ENCODE data around the gene VARS2.
"Not testable (repeated sequence)": the region's sequence is repeated elsewhere in the genome, so short reads cannot be mapped to it uniquely, and the experiment has no call there.

Gene VARS2

GRCh38 chr6:30898750-30899360 lies 15.2 kb upstream of the VARS2 start:
- no peak for DNase-seq (ENCODE audit: low read depth in 4 of 4, low spot score in 1 of 4)

GRCh38 chr6:30900863-30901417 lies 13.1 kb upstream of the VARS2 start:
- no peak for DNase-seq (ENCODE audit: low read depth in 4 of 4, low spot score in 1 of 4)

GRCh38 chr6:30901436-30901835 lies 12.6 kb upstream of the VARS2 start:
- no peak for DNase-seq (ENCODE audit: low read depth in 4 of 4, low spot score in 1 of 4)

- DNase-seq (ENCODE audit: low read depth in 4 of 4, low spot score in 1 of 4), result not testable (repeated sequence)
Observed at GRCh38 chr6:30902196-30902595, 11.8 kb upstream of the VARS2 start.

- no peak for DNase-seq (ENCODE audit: low read depth in 4 of 4, low spot score in 1 of 4)
Observed at GRCh38 chr6:30902709-30903108, 11.3 kb upstream of the VARS2 start.

- DNase-seq (ENCODE audit: low read depth in 4 of 4, low spot score in 1 of 4), result no peak
Observed at GRCh38 chr6:30903236-30903635, 10.8 kb upstream of the VARS2 start.

- DNase-seq (ENCODE audit: low read depth in 4 of 4, low spot score in 1 of 4), result not testable (repeated sequence)
Observed at GRCh38 chr6:30907290-30907757, 6.7 kb upstream of the VARS2 start.

GRCh38 chr6:30907758-30908591 lies 6.1 kb upstream of the VARS2 start, which contains the start of gene GTF2H4:
Gene GTF2H4 (plus strand): TSS chr6:30908207.
- peak; percentile 84 to 97 (median 93) for DNase-seq (ENCODE audit: low read depth in 4 of 4, low spot score in 1 of 4)

GRCh38 chr6:30908700-30909099 lies 5.3 kb upstream of the VARS2 start:
- no peak for DNase-seq (ENCODE audit: low read depth in 4 of 4, low spot score in 1 of 4)

GRCh38 chr6:30910473-30910872 lies 3.6 kb upstream of the VARS2 start:
- DNase-seq (ENCODE audit: low read depth in 4 of 4, low spot score in 1 of 4), result not testable (repeated sequence)

GRCh38 chr6:30912746-30913520 lies 1.1 kb upstream of the VARS2 start:
- no peak for DNase-seq (ENCODE audit: low read depth in 4 of 4, low spot score in 1 of 4)

GRCh38 chr6:30913721-30914075 lies 340 bp upstream of the VARS2 start:
- DNase-seq (ENCODE audit: low read depth in 4 of 4, low spot score in 1 of 4), result no peak

GRCh38 chr6:30914854-30915590 lies 984 bp downstream of the VARS2 start:
- no peak for DNase-seq (ENCODE audit: low read depth in 4 of 4, low spot score in 1 of 4)

GRCh38 chr6:30915591-30915946 lies 1.5 kb downstream of the VARS2 start:
- DNase-seq (ENCODE audit: low read depth in 4 of 4, low spot score in 1 of 4), result no peak

- no peak for DNase-seq (ENCODE audit: low read depth in 4 of 4, low spot score in 1 of 4)
Observed at GRCh38 chr6:30917041-30917440, 3.0 kb downstream of the VARS2 start.

- DNase-seq (ENCODE audit: low read depth in 4 of 4, low spot score in 1 of 4), result no peak
Observed at GRCh38 chr6:30917487-30917886, 3.4 kb downstream of the VARS2 start.

- no peak for DNase-seq (ENCODE audit: low read depth in 4 of 4, low spot score in 1 of 4)
Observed at GRCh38 chr6:30918670-30919069, 4.6 kb downstream of the VARS2 start.

- DNase-seq (ENCODE audit: low read depth in 4 of 4, low spot score in 1 of 4), result no peak
Observed at GRCh38 chr6:30922447-30922852, 8.4 kb downstream of the VARS2 start.

- DNase-seq (ENCODE audit: low read depth in 4 of 4, low spot score in 1 of 4), result not testable (repeated sequence)
Observed at GRCh38 chr6:30924040-30924627, 10.1 kb downstream of the VARS2 start.

- no peak for DNase-seq (ENCODE audit: low read depth in 4 of 4, low spot score in 1 of 4)
Observed at GRCh38 chr6:30926644-30927043, 12.6 kb downstream of the VARS2 start.

All from stimulated activated CD4-positive, alpha-beta T cell treated with anti-CD3 and anti-CD28 coated beads, Interleukin-1b, Interleukin-23, amount 100 ng/mL, for 24 hours (primary cell).